H4 (cell line): ENCODE data around the gene SGIP1. TPM values are rescaled to one million over a fixed set of nuclear protein-coding genes. Genes with fewer than 3 reads are reported as not detected.
A peak's percentile ranks its signal among the peaks of the same experiment; 100 is the strongest.

ENCODE experiments used
- DNase-seq: peaks from one replicate; pipeline ENCODE4 v3.0.0-alpha.2; 2015; ENCODE audit warnings: low spot score
- total RNA-seq: library from RNA; depleted of rRNA; stranded (reverse); fragments of >200 nt; shearing (Covaris generic); gene quantifications from 2 replicates; pipeline ENCODE4 v1.2.3, GENCODE V29; 2014; rRNA removed

The SGIP1 gene
- total RNA-seq = 0.51 and 1.1 TPM in 2 replicates

GRCh38 chr1:66533804-66534740 is at the start of gene SGIP1:
SGIP1 (plus strand) TSS chr1:66534153; CDS start chr1:66534359, 206 bp downstream.
- DNase-seq = no peak

GRCh38 chr1:66489151-66489550 is 44.8 kb upstream of the SGIP1 start:
- DNase-seq = no peak

- DNase-seq = no peak
Observed at GRCh38 chr1:66489972-66490601, 43.9 kb upstream of the SGIP1 start.

GRCh38 chr1:66490816-66491215 is 43.1 kb upstream of the SGIP1 start:
- no peak for DNase-seq

GRCh38 chr1:66492424-66492823 is 41.5 kb upstream of the SGIP1 start:
- no peak for DNase-seq

- no peak for DNase-seq
Observed at GRCh38 chr1:66493731-66494130, 40.2 kb upstream of the SGIP1 start.

- no peak for DNase-seq
Observed at GRCh38 chr1:66494482-66494881, 39.5 kb upstream of the SGIP1 start.

GRCh38 chr1:66495495-66495894 is 38.5 kb upstream of the SGIP1 start:
- no peak for DNase-seq

GRCh38 chr1:66497910-66498309 is 36.0 kb upstream of the SGIP1 start:
- no peak for DNase-seq

GRCh38 chr1:66500301-66500700 is 33.7 kb upstream of the SGIP1 start:
- DNase-seq = no peak

- DNase-seq = no peak
Observed at GRCh38 chr1:66502086-66502485, 31.9 kb upstream of the SGIP1 start.

GRCh38 chr1:66503841-66504470 is 30.0 kb upstream of the SGIP1 start:
- peak; percentile 62 for DNase-seq

- peak; percentile 38 for DNase-seq
Observed at GRCh38 chr1:66505671-66506392, 28.1 kb upstream of the SGIP1 start.

GRCh38 chr1:66506393-66506687 is 27.6 kb upstream of the SGIP1 start:
- no peak for DNase-seq

GRCh38 chr1:66506991-66507390 is 27.0 kb upstream of the SGIP1 start:
- DNase-seq = no peak

GRCh38 chr1:66510407-66510806 is 23.5 kb upstream of the SGIP1 start:
- DNase-seq = no peak

GRCh38 chr1:66511118-66511517 is 22.8 kb upstream of the SGIP1 start:
- DNase-seq = no peak

- no peak for DNase-seq
Observed at GRCh38 chr1:66517959-66518358, 16.0 kb upstream of the SGIP1 start.

GRCh38 chr1:66518654-66519053 is 15.3 kb upstream of the SGIP1 start:
- DNase-seq = no peak

GRCh38 chr1:66519992-66520391 is 14.0 kb upstream of the SGIP1 start:
- DNase-seq = no peak

GRCh38 chr1:66520655-66521054 is 13.3 kb upstream of the SGIP1 start:
- no peak for DNase-seq

- DNase-seq = peak; percentile 58
Observed at GRCh38 chr1:66521721-66522365, 12.1 kb upstream of the SGIP1 start.
